Heart right ventricle (tissue), 16 donors: Measurements from ENCODE around the gene NUDT8. TPM values are rescaled to one million over a fixed set of nuclear protein-coding genes. Genes with fewer than 3 reads are reported as not detected.
"Not testable (repeated sequence)": the region's sequence is repeated elsewhere in the genome, so short reads cannot be mapped to it uniquely, and the experiment has no call there.

Experiments
- ATAC-seq, 8 donors: fragments of 200-7000 bp; cut with Tn5 transposase; one replicate each; pipeline ENCODE4 v1.9.1; 2020; ENCODE audit warnings: mild to moderate bottlenecking in 8 of 8, moderate library complexity in 8 of 8, moderate number of reproducible peaks in 1 of 8
- DNase-seq, 2 donors: peaks; one replicate each; pipeline ENCODE4 v3.0.0-alpha.2; 2020
- H3K27ac ChIP-seq, 10 donors: fragments of 200-600 bp; sonication (generic) in 2 of 10; one replicate each; pipeline versions ENCODE4 v1.5.0 to v1.8.0; 2020 to 2022; ENCODE audit warnings: mild to moderate bottlenecking in 3 of 10
- H3K27me3 ChIP-seq, 7 donors: fragments of 200-600 bp; one replicate each; pipeline ENCODE4 v1.8.0; 2021 to 2022; ENCODE audit warnings: mild to moderate bottlenecking in 2 of 7
- H3K36me3 ChIP-seq, 9 donors: fragments of 200-600 bp; sonication (generic) in 1 of 9; one replicate each; pipeline versions ENCODE4 v1.5.0 to v1.8.0; 2020 to 2022; ENCODE audit warnings: mild to moderate bottlenecking in 2 of 9
- H3K4me1 ChIP-seq, 9 donors: fragments of 200-600 bp; sonication (generic) in 1 of 9; one replicate each; pipeline versions ENCODE4 v1.5.0 to v1.8.0; 2020 to 2022; ENCODE audit warnings: mild to moderate bottlenecking in 4 of 9
- H3K4me3 ChIP-seq, 10 donors: fragments of 200-600 bp; sonication (generic) in 2 of 10; one replicate each; pipeline versions ENCODE4 v1.5.0 to v1.8.0; 2020 to 2022; ENCODE audit warnings: mild to moderate bottlenecking in 7 of 10, moderate library complexity in 2 of 10
- H3K9me3 ChIP-seq, 11 donors: fragments of 200-600 bp in 10 of 11; sonication (generic) in 2 of 11; one replicate each; pipeline versions ENCODE4 v1.5.0 to v1.8.0; 2013 to 2022; ENCODE audit warnings: mild to moderate bottlenecking in 2 of 11, control low read depth in 1 of 11, moderate library complexity in 1 of 11
- WGBS, 2 donors: extraction: QIAGEN DNeasy Blood & Tissue Kit; methylation state at CpG; one replicate each; pipeline ENCODE4 v1.1.7; 2013; ENCODE audit warnings: inconsistent platforms in 1 of 2; 5-methylcytosine and 5-hydroxymethylcytosine counted together
- intact Hi-C, 10 donors: fragments of 100-400 bp; cut with DNase I; formaldehyde crosslinking; loops; one replicate each; pipeline versions ENCODE4 v1.11.1 to v1.14.2; 2022
- polyA plus RNA-seq, 2 donors: library from polyadenylated mRNA; stranded (reverse); fragments of 200-250 nt; gene quantifications; one replicate each; pipeline ENCODE4 v1.2.3, GENCODE V29; 2013
- total RNA-seq, 10 donors: library from RNA; stranded (reverse); fragmentation: NEBNext Ultra II Directional in 3 of 10; extraction: Animal tissue kit (Norgen Biotek cat#: 25700) in 3 of 10; gene quantifications; one replicate each; pipeline versions ENCODE4 v1.2.1 to v1.2.4, GENCODE V29; 2021 to 2023
- TF ChIP-seq, protein P1 (sequence below), 9 donors: fragments of 200-600 bp; sonication (generic) in 2 of 9; IDR thresholded peaks; one replicate each; pipeline versions ENCODE4 v1.5.0 to v1.8.0; 2021 to 2022; ENCODE audit warnings: antibody characterized with exemption in 9 of 9, mild to moderate bottlenecking in 5 of 9, moderate library complexity in 1 of 9
- donor health status: Arrhythmogenic right ventricular cardiomyopathy.
- donor health status: ischemic (EF 13 %, LVEDD 7.1; RV severe dilation, severe dysfunction).
- donor health status: healthy with polysubstance abuse.
- donor health status: DM: no; HTN: yes; CAD: no.
- donor health status: DM: no; HTN: no; CAD: no.
- donor health status: ischemic (EF 25% LVEDD 6.9; RV normal size, moderate dysfunction).
- donor health status: ischemic (EF 25% LVEDD 5.7; RV mildly dilated, moderate dysfunction).
- donor health status: healthy.
- donor health status: DM: yes; HTN: yes; CAD: no.
- donor health status: Ischemic cardiomyopathy.
- donor health status: ischemic (EF 35%, LVEDD 5.7; RV mildly dilated, moderate dysfunction).
- donor health status: nonischemic (EF 11% LVEDD 7.7; RV severe dilation, severe dysfunction).
- donor health status: DM: yes; HTN: yes; CAD: no.
- donor health status: PGD.
- donor health status: ischemic (EF 29% LVEDD 5.4; RV normal size, mild dysfunction).
- donor health status: nonischemic (EF 23%, LVEDD 6.1; RV moderate dilation, normal function).

NUDT8 gene
- total and polyA plus RNA-seq, 12 donors, result 40.5 to 107 (median 51.7) TPM

- H3K27ac ChIP-seq, result peak within 1 kb of the TSS; percentile 66 to 97 (median 92)
- TF ChIP-seq, protein P1, sequence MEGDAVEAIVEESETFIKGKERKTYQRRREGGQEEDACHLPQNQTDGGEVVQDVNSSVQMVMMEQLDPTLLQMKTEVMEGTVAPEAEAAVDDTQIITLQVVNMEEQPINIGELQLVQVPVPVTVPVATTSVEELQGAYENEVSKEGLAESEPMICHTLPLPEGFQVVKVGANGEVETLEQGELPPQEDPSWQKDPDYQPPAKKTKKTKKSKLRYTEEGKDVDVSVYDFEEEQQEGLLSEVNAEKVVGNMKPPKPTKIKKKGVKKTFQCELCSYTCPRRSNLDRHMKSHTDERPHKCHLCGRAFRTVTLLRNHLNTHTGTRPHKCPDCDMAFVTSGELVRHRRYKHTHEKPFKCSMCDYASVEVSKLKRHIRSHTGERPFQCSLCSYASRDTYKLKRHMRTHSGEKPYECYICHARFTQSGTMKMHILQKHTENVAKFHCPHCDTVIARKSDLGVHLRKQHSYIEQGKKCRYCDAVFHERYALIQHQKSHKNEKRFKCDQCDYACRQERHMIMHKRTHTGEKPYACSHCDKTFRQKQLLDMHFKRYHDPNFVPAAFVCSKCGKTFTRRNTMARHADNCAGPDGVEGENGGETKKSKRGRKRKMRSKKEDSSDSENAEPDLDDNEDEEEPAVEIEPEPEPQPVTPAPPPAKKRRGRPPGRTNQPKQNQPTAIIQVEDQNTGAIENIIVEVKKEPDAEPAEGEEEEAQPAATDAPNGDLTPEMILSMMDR (IDR thresholded peaks at IDR 0.05), result peak; percentile 34 to 84 (median 70)
- peaks cover 0 to 35% (median 29%) of the 10 kb centered on the region in 9 donors for H3K36me3 ChIP-seq
- H3K9me3 ChIP-seq, result no peaks in the 10 kb centered on the region
- intact Hi-C loops, result loop anchor here in 3 of 10 donors (1.0 to 5.0 kb wide), 3 partner anchors 23 to 34 kb away; partner anchors contain the start of gene GSTP1 (in 2 of the 3)
- peaks cover 0 to 2% (median 0%) of the 10 kb centered on the region in 7 donors for H3K27me3 ChIP-seq
- peak within 1 kb of the TSS; percentile 85 to 100 (median 92) for H3K4me3 ChIP-seq
- ATAC-seq (peak; percentile 97 to 100 (median 99)), DNase-seq (peak; percentile 97 to 98)
- WGBS, 2 donors, result 0 to 1% methylated on average over 69 of the region's 69 CpGs
- peaks cover 12 to 27% (median 20%) of the 10 kb centered on the region in 9 donors for H3K4me1 ChIP-seq
These were observed 23.0 kb downstream of the NUDT8 start, which contains the start of gene NDUFV1 for GRCh38 chr11:67606492-67607295. Gene NDUFV1 (plus strand): TSS chr11:67606936. CDS start chr11:67607005, 69 bp downstream.

DNA sequence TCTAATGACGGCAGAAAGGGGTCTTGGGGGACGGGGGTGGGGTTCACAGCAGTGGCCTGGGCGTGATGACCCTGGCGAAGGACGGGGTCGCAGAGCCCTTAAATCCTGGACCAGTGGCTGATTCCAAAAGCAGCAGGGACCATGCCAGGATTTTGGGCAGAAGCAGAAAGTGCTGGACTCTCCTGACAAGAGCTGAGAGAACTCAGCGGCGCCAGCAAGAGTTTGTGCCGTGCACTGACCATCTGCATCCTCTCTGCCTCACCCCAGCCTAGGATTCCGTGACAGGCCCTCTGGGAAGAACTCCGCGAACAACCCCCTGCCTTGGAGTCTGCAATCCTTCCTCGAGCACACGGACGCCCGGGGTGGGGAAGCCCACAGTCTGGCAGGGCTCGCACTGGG is 23.6 kb downstream of the NUDT8 start:
- H3K36me3 ChIP-seq, result peaks cover 0 to 29% (median 23%) of the 10 kb centered on the region in 9 donors
- H3K9me3 ChIP-seq, result no peaks in the 10 kb centered on the region
- ATAC-seq, result peak in 7 of 8 donors; percentile 25 to 58 (median 39)
- no peak for DNase-seq
- intact Hi-C loops, result loop anchor here in 3 of 10 donors (1.0 to 5.0 kb wide), 3 partner anchors 23 to 34 kb away; partner anchors contain the start of gene GSTP1 (in 2 of the 3)
- peaks cover 12 to 27% (median 20%) of the 10 kb centered on the region in 9 donors for H3K4me1 ChIP-seq
- peak overlapping the region; percentile 63 to 97 (median 91) for H3K27ac ChIP-seq
- TF ChIP-seq, protein P1 (IDR thresholded peaks at IDR 0.05), result no peak
- WGBS, 2 donors, result 28 to 33% methylated on average over 17 of the region's 17 CpGs
- H3K4me3 ChIP-seq, result peak overlapping the region; percentile 85 to 100 (median 92)
- H3K27me3 ChIP-seq, result peaks cover 0 to 8% (median 0%) of the 10 kb centered on the region in 7 donors

DNA sequence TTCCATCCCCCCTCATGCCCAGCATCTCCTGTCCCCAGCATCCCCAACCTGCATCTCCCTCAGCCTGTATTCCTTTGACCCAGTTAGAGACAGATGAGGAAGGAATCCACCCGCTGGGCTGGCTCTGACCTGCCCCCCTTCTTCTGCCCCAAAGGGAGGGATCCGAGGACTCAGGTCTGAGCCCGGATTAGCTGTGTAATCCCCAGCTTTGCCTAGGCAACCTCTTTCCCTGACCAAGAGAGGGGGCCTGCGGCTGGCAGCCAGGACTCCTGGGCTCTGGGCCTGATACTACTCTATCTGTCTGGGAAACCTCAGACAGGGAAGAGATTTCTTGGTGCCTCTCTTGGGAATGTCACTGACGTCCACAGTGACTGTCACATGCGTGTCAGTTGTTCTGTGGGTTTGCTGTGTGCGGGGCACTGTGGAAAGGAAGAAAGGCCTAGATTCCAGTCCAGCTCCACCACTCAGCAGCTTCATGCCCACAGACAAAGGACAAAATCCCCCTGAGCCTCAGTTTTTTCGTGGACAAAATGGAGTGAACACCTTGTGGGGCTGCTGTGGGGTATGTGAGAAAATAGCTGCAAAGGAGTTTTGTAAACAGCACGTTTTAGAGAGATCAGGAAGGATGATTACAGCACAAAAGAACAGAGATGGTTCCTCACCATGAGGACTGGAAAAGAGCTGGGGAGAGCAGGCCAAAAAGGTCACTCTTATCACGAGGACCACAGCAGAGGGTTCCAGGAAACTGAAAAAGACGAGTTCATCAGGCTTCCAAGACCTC is 24.3 kb downstream of the NUDT8 start:
- intact Hi-C loops, result loop anchor here in 3 of 10 donors (1.0 to 5.0 kb wide), 3 partner anchors 22 to 33 kb away; partner anchors contain the start of gene GSTP1 (in 2 of the 3)
- TF ChIP-seq, protein P1 (IDR thresholded peaks at IDR 0.05), result no peak
- no peaks in the 10 kb centered on the region for H3K9me3 ChIP-seq
- H3K4me1 ChIP-seq, result peaks cover 12 to 27% (median 20%) of the 10 kb centered on the region in 9 donors
- peaks cover 0 to 10% (median 0%) of the 10 kb centered on the region in 7 donors for H3K27me3 ChIP-seq
- 66 to 68% methylated on average over 11 of the region's 11 CpGs for WGBS, 2 donors
- no peak for DNase-seq
- no peak for ATAC-seq
- H3K4me3 ChIP-seq, result no peak overlapping the region
- peaks cover 0 to 22% (median 16%) of the 10 kb centered on the region in 9 donors for H3K36me3 ChIP-seq
- peak overlapping the region in 4 of 10 donors; percentile 91 to 97 (median 93) for H3K27ac ChIP-seq

- ATAC-seq, result no peak
- H3K27ac ChIP-seq, result no peak overlapping the region
- no peak overlapping the region for H3K4me3 ChIP-seq
- peaks cover 0 to 10% (median 0%) of the 10 kb centered on the region in 7 donors for H3K27me3 ChIP-seq
- intact Hi-C loops, result loop anchor here in 1 of 10 donors (5.0 kb wide), 1 partner anchor 33 kb away; no protein-coding TSS in a partner anchor
- H3K4me1 ChIP-seq, result peaks cover 12 to 27% (median 20%) of the 10 kb centered on the region in 9 donors
- no peak for DNase-seq
- WGBS, 2 donors, result 87 to 95% methylated on average over 2 of the region's 2 CpGs
- H3K36me3 ChIP-seq, result peaks cover 0 to 16% (median 12%) of the 10 kb centered on the region in 9 donors
- TF ChIP-seq, protein P1 (IDR thresholded peaks at IDR 0.05), result no peak
- no peaks in the 10 kb centered on the region for H3K9me3 ChIP-seq
These were observed 24.9 kb downstream of the NUDT8 start for GRCh38 chr11:67604815-67605214.

GRCh38 chr11:67604119-67604518 is 25.6 kb downstream of the NUDT8 start:
- H3K9me3 ChIP-seq, H3K27ac ChIP-seq, H3K4me3 ChIP-seq, H3K27me3 ChIP-seq, DNase-seq, intact Hi-C loops, ATAC-seq, H3K36me3 ChIP-seq: not testable (repeated sequence)
- H3K4me1 ChIP-seq, result peaks cover 12 to 27% (median 20%) of the 10 kb centered on the region in 9 donors
- 69 to 83% methylated on average over 2 of the region's 4 CpGs for WGBS, 2 donors
